GM23248 (cell line): ENCODE data around the gene OPRD1.

ENCODE experiments used
- EZH2 ChIP-seq: fragments of 200-600 bp; sonication (generic); IDR thresholded peaks from 2 replicates; pipeline ENCODE4 v1.6.1; 2018; ENCODE audit warnings: antibody characterized with exemption, mild to moderate bottlenecking; ENCODE audit not compliant: insufficient read depth, poor library complexity, severe bottlenecking
- EZH2phosphoT487 ChIP-seq: fragments of 200-600 bp; sonication (generic); IDR thresholded peaks from 2 replicates; pipeline ENCODE4 v1.6.1; 2018; ENCODE audit warnings: antibody characterized with exemption, moderate library complexity, mild to moderate bottlenecking, low read depth; ENCODE audit not compliant: insufficient read depth

DNA sequence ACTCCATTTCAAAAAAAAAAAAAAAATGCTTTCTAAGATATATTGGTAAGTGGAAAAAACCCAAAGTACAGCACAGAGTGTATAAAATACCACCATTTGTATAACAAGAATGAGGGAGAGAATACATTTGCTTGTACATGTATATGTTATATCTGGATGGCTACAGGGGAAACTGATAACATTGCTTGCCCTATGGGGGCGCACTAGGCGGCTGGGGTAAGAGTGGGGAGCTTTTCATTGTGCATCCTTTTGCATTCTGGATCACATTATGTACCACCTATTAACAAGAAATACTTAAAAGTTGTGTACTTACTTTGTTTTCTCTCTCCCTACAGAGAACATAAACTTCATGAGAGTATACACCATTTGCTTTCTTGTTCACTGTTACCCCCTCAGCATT lies 28.6 kb upstream of the OPRD1 start:
- TF ChIP-seq EZH2 (no peak), EZH2phosphoT487 (no peak)
